A673 (cell line): ENCODE results near the gene BOLA2B.

ENCODE experiments used
- EZH2 ChIP-seq: fragments of 200-600 bp; sonication (generic); IDR thresholded peaks from 2 replicates; pipeline ENCODE4 v1.6.1; 2017; ENCODE audit warnings: borderline replicate concordance, low read depth, mild to moderate bottlenecking, mixed read lengths, antibody characterized with exemption, low read length; ENCODE audit not compliant: poor library complexity, severe bottlenecking
- TF ChIP-seq, protein P1 (sequence below): fragments of 300-800, 200-600 bp; sonication (generic); conservative IDR thresholded peaks from 2 replicates; pipeline ENCODE4 v1.5.1; 2017; ENCODE audit warnings: low read depth, mild to moderate bottlenecking, antibody characterized with exemption, low read length, moderate library complexity, mixed read lengths

DNA sequence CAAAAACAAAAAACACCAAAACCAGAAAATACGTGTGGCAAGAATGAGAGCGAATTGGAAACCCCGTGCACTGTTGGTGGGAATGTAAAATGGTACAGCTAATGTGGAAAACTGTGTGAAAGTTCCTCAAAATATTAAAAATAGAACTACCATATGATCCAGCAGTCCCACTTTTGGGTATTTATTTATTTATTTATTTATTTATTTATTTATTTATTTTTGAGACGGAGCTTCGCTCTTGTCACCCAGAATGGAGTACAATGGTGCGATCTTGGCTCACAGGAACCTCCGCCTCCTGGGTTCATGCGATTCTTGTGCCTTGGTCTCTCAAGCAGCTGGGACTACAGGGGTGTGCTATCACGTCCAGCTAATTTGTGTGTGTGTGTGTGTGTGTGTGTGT lies 40.9 kb downstream of the BOLA2B start:
- TF ChIP-seq, protein P1, sequence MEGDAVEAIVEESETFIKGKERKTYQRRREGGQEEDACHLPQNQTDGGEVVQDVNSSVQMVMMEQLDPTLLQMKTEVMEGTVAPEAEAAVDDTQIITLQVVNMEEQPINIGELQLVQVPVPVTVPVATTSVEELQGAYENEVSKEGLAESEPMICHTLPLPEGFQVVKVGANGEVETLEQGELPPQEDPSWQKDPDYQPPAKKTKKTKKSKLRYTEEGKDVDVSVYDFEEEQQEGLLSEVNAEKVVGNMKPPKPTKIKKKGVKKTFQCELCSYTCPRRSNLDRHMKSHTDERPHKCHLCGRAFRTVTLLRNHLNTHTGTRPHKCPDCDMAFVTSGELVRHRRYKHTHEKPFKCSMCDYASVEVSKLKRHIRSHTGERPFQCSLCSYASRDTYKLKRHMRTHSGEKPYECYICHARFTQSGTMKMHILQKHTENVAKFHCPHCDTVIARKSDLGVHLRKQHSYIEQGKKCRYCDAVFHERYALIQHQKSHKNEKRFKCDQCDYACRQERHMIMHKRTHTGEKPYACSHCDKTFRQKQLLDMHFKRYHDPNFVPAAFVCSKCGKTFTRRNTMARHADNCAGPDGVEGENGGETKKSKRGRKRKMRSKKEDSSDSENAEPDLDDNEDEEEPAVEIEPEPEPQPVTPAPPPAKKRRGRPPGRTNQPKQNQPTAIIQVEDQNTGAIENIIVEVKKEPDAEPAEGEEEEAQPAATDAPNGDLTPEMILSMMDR, result no peak
- no peak for TF ChIP-seq EZH2
